ENCODE measurements around the gene DMD. TPM values are rescaled to one million over a fixed set of nuclear protein-coding genes. Genes with fewer than 3 reads are reported as not detected.

DMD gene
- total and polyA plus RNA-seq, 2 donors (not counting 1 experiment from before 2014, with no cell fraction given), result 2.0 to 51.8 TPM

- Histone ChIP-seq H3K9me3 (ENCODE audit: control extremely low read depth in 1 of 3, control insufficient read depth in 2 of 3, insufficient read depth in 1 of 3, low read length in 2 of 3) (no peaks in the 10 kb centered on the region), H3K27ac (ENCODE audit: low read length in 2 of 2) (no peak overlapping the region), H4K20me1 (ENCODE audit: control insufficient read depth, insufficient read depth, low read length, poor library complexity, severe bottlenecking) (no peaks in the 10 kb centered on the region), H3K4me1 (ENCODE audit: control insufficient read depth in 2 of 2, insufficient read depth in 2 of 2, low read length in 2 of 2) (peaks cover 20 to 28% of the 10 kb centered on the region in 2 donors), H2AFZ (ENCODE audit: insufficient read depth, low read depth, low read length, poor library complexity, severe bottlenecking) (no peak overlapping the region), H3K4me3 (ENCODE audit: control extremely low read depth in 1 of 5, extremely low read depth in 1 of 5, insufficient read depth in 1 of 5, low read depth in 2 of 5, low read length in 4 of 5) (no peak overlapping the region), H3K36me3 (replicated peaks in 1 of 2; ENCODE audit: control extremely low read depth in 1 of 2, control insufficient read depth in 1 of 2, extremely low read depth in 1 of 2, insufficient read depth in 2 of 2, low read length in 1 of 2) (no peaks in the 10 kb centered on the region), H3K4me2 (replicated peaks; ENCODE audit: low read depth, low read length, poor library complexity, severe bottlenecking) (no peak overlapping the region), H3K9ac (ENCODE audit: low read length) (no peak overlapping the region), H3K27me3 (replicated peaks in 1 of 4; ENCODE audit: control extremely low read depth in 1 of 4, control insufficient read depth in 3 of 4, insufficient read depth in 4 of 4, low read length in 3 of 4) (no peaks in the 10 kb centered on the region), H3K79me2 (ENCODE audit: control insufficient read depth, insufficient read depth, low read length) (no peaks in the 10 kb centered on the region)
- POLR2A ChIA-PET, result no interaction called here
- no peaks in the 10 kb centered on the region for H3K27me3 Mint-ChIP-seq
- DNase-seq, result no peak
- peak overlapping the region; percentile 50 for H3K4me3 Mint-ChIP-seq
- no peak overlapping the region for H3K27ac Mint-ChIP-seq
- TF ChIP-seq EZH2 (IDR thresholded peaks at IDR 0.05; ENCODE audit: borderline replicate concordance, insufficient read depth, low read depth, low read length, poor library complexity, severe bottlenecking) (no peak), CTCF (IDR thresholded peaks at IDR 0.05) (no peak)
- intact Hi-C loops (cut with micrococcal nuclease), result no loop called here
- H3K9me3 Mint-ChIP-seq (ENCODE audit: insufficient read depth), result no peaks in the 10 kb centered on the region
- CTCF ChIA-PET, result interaction anchor here (1.0 kb wide), 1 partner anchor 20 kb away, joined by 3 read pairs; no protein-coding TSS in a partner anchor
- H3K4me1 Mint-ChIP-seq, result peaks cover 62% of the 10 kb centered on the region
- ATAC-seq (ENCODE audit: low read depth), result no peak
- 83% methylated on average over 1 of the region's 4 CpGs for WGBS (ENCODE audit: insufficient coverage)
These were observed 1977.3 kb downstream of the DMD start for GRCh38 chrX:31233941-31234496.

- no peaks in the 10 kb centered on the region for H3K36me3 ChIP-seq (replicated peaks in 1 of 2; ENCODE audit: control extremely low read depth in 1 of 2, control insufficient read depth in 1 of 2, extremely low read depth in 1 of 2, insufficient read depth in 2 of 2, low read length in 1 of 2)
- no peak overlapping the region for H2AFZ ChIP-seq (ENCODE audit: insufficient read depth, low read depth, low read length, poor library complexity, severe bottlenecking)
- ATAC-seq (ENCODE audit: low read depth) (no peak), DNase-seq (no peak)
- no peaks in the 10 kb centered on the region for H3K79me2 ChIP-seq (ENCODE audit: control insufficient read depth, insufficient read depth, low read length)
- CTCF ChIA-PET, result interaction anchor here (1.0 kb wide), 2 partner anchors 8 to 191 kb away, joined by 3 read pairs; no protein-coding TSS in a partner anchor
- Mint-ChIP-seq H3K27me3 (no peaks in the 10 kb centered on the region), H3K4me1 (peaks cover 66% of the 10 kb centered on the region), H3K4me3 (no peak overlapping the region), H3K9me3 (ENCODE audit: insufficient read depth) (no peaks in the 10 kb centered on the region), H3K27ac (no peak overlapping the region)
- H3K27ac ChIP-seq (ENCODE audit: low read length in 2 of 2), result no peak overlapping the region
- no peak overlapping the region for H3K4me2 ChIP-seq (replicated peaks; ENCODE audit: low read depth, low read length, poor library complexity, severe bottlenecking)
- TF ChIP-seq CTCF (IDR thresholded peaks at IDR 0.05) (no peak), EZH2 (IDR thresholded peaks at IDR 0.05; ENCODE audit: borderline replicate concordance, insufficient read depth, low read depth, low read length, poor library complexity, severe bottlenecking) (no peak)
- no peaks in the 10 kb centered on the region for H4K20me1 ChIP-seq (ENCODE audit: control insufficient read depth, insufficient read depth, low read length, poor library complexity, severe bottlenecking)
- H3K9me3 ChIP-seq (ENCODE audit: control extremely low read depth in 1 of 3, control insufficient read depth in 2 of 3, insufficient read depth in 1 of 3, low read length in 2 of 3), result no peaks in the 10 kb centered on the region
- POLR2A ChIA-PET, result no interaction called here
- intact Hi-C loops (cut with micrococcal nuclease), result no loop called here
- peaks cover 27 to 34% of the 10 kb centered on the region in 2 donors for H3K4me1 ChIP-seq (ENCODE audit: control insufficient read depth in 2 of 2, insufficient read depth in 2 of 2, low read length in 2 of 2)
- H3K4me3 ChIP-seq (ENCODE audit: control extremely low read depth in 1 of 5, extremely low read depth in 1 of 5, insufficient read depth in 1 of 5, low read depth in 2 of 5, low read length in 4 of 5), result no peak overlapping the region
- no peaks in the 10 kb centered on the region for H3K27me3 ChIP-seq (replicated peaks in 1 of 4; ENCODE audit: control extremely low read depth in 1 of 4, control insufficient read depth in 3 of 4, insufficient read depth in 4 of 4, low read length in 3 of 4)
- H3K9ac ChIP-seq (ENCODE audit: low read length), result no peak overlapping the region
- WGBS (ENCODE audit: insufficient coverage), result no CpG with 5 or more reads among the region's 3 CpGs
These were observed 1978.8 kb downstream of the DMD start for GRCh38 chrX:31232506-31232905.
